ENCODE results near the gene PRPF39. TPM values are rescaled to one million over a fixed set of nuclear protein-coding genes. Genes with fewer than 3 reads are reported as not detected.

PRPF39 gene, protein sequence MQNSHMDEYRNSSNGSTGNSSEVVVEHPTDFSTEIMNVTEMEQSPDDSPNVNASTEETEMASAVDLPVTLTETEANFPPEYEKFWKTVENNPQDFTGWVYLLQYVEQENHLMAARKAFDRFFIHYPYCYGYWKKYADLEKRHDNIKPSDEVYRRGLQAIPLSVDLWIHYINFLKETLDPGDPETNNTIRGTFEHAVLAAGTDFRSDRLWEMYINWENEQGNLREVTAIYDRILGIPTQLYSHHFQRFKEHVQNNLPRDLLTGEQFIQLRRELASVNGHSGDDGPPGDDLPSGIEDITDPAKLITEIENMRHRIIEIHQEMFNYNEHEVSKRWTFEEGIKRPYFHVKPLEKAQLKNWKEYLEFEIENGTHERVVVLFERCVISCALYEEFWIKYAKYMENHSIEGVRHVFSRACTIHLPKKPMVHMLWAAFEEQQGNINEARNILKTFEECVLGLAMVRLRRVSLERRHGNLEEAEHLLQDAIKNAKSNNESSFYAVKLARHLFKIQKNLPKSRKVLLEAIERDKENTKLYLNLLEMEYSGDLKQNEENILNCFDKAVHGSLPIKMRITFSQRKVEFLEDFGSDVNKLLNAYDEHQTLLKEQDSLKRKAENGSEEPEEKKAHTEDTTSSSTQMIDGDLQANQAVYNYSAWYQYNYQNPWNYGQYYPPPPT
- 9.0 and 29.6 TPM in 2 replicates for total RNA-seq

GRCh38 chr14:45083976-45084722 lies at the start of gene PRPF39:
PRPF39 (plus strand) TSS chr14:45084116; CDS start chr14:45095240, 11,124 bp downstream.
- DNase-seq (ENCODE audit: extremely low read depth, low read depth, low spot score), result no peak

GRCh38 chr14:45034730-45035129 lies 49.2 kb upstream of the PRPF39 start:
- DNase-seq (ENCODE audit: extremely low read depth, low read depth, low spot score), result no peak

DNA sequence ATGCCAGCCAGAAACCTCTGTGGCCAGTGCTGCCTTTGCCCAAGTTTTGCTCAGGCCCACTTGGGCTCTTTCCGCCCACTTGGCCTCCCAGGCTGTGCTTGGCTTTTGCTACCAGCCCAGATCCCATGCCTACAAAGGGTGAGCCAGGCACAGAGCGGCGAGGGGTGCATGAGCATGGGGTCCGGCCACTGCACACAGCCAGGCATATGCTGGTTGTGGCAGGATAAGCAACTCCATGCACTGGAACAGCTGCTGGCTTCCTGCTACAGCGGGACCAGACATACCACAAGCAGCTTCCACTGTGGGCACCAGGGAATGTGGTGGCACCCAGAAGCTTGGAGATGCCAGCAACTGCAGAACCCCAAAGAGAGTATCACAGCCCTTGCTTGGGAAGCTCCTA lies 45.7 kb upstream of the PRPF39 start:
- no peak for DNase-seq (ENCODE audit: extremely low read depth, low read depth, low spot score)

DNA sequence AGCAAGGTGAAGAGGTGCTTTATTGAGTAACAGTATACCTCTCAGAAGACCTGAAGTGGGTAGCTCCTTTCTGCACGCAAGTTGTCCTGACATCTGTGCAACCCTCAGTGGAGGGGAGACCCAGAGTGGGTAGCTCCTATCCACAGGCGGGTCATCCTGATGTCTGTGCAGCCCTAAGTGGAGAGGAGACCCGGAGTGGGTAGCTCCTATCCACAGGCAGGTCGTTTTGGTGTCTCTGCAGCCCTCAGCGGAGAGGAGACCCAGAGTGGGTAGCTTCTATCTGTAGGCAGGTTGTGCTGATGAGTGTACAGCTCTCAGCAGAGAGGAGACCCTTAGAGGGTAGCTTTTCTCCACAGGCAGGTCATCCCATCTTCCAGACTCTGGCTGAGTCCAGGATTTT lies 45.1 kb upstream of the PRPF39 start:
- DNase-seq (ENCODE audit: extremely low read depth, low read depth, low spot score), result no peak

- no peak for DNase-seq (ENCODE audit: extremely low read depth, low read depth, low spot score)
Observed at GRCh38 chr14:45039390-45039789, 44.5 kb upstream of the PRPF39 start.

- no peak for DNase-seq (ENCODE audit: extremely low read depth, low read depth, low spot score)
Observed at GRCh38 chr14:45041641-45042040, 42.3 kb upstream of the PRPF39 start.

DNA sequence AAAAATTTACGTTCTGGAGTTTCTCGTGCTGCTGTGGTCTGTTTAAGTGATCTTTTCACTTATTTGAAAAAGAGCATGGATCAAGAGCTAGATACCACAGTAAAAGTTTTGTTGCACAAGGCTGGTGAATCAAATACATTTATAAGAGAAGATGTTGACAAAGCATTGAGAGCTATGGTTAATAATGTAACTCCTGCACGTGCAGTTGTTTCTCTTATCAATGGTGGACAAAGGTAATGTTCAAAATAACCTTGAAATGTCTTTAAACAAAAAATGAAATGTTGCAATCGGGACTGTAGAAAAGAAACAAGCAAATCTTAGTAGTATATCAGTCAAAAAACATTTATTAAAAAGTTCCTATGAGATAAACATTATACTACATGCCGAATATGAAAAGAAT lies 39.3 kb upstream of the PRPF39 start:
- no peak for DNase-seq (ENCODE audit: extremely low read depth, low read depth, low spot score)

GRCh38 chr14:45048385-45048784 lies 35.5 kb upstream of the PRPF39 start:
- no peak for DNase-seq (ENCODE audit: extremely low read depth, low read depth, low spot score)

DNA sequence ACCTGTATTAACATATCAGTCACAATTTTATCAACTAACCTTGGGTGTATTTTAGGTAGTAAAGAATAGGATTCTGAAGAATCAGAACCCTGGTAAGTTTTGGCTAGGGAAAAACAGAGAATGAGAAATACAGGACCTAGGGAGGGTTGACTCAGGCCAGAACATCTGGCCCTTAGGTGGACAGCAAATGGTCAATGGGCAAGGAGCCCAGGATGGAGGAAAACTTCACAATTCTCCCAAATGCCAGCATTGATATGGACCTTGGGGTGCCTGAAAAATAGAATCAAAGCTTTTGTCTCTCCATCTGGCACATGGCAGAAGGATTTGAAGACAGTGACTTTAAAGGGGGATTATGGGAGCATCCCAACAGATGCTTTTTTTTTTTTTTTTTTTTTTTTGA lies 32.7 kb upstream of the PRPF39 start:
- DNase-seq (ENCODE audit: extremely low read depth, low read depth, low spot score), result no peak

DNA sequence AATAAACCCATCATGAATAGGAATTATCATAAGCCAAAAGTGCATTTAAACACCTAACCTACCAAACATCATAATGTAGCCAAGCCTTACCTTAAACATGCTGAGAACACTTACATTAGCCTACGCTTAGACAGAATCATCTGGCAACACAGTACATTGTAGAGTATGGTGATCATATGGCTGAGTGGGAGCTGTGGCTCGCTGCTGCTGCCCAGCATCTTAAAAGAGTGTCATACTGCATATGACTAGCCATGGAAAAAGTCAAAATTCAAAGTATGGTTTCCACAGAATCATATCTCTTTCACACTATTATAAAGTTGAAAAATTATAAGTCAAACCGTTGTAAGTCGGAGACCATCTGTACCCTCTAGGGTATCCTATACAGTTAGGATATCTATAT lies 32.0 kb upstream of the PRPF39 start:
- DNase-seq (ENCODE audit: extremely low read depth, low read depth, low spot score), result no peak

DNA sequence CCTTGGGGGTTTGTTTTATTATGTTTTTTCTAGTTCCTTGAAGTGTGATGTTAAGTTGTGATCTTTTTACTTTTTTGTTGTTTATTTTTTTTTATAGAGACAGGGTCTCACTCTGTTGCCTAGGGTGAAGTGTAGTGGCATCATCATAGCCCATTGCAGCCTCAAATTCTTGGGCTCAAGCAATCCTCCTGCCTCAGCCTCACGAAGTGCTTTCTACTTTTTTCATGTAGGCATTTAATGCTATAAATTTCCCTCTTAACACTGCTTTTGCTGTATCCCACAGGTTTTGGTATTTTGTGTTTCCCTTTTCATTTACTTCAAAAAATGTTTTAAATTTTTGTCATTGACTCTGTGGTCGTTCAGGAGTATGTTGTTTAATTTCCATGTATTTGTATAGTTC lies 26.6 kb upstream of the PRPF39 start:
- no peak for DNase-seq (ENCODE audit: extremely low read depth, low read depth, low spot score)

DNA sequence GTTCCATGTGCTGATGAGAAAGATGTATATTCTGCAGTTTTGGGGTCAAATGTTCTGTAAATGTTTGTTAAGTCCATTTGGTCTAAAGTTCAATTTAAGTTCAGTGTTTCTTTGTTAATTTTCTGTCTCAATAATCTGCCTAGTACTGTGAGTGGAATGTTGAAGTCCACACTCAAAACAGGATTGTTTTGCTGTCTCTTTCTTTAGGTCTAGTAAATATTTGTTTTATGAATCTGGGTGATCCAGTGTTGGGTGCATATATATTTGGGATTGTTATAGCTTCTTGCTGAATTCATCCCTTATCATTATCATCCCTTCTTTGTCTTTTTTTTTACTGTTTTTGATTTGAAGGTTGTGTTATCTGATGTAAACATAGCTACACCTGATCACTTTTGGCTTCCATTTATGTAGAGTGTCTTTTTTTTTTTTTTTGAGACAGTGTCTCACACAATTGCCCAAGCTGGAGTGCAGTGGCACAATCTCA lies 26.0 kb upstream of the PRPF39 start:
- DNase-seq (ENCODE audit: extremely low read depth, low read depth, low spot score), result no peak

DNA sequence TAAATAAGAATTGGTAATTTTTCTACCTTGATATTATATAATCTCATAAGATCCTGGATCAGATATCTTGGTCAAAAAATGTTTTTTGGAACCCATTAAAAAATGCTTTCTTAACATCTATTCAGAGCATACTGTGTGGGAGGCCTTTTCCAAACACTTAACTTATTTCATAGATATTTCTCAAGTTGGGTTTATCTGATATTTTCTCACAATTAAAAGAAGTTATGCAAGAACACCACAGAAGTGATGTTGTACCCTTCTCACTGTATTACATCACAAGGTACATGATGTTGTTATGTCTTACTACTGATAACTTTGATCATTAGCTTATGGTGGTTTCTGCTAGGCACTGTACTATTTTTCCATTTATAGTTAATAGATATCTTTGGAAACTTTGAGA lies 23.4 kb upstream of the PRPF39 start:
- no peak for DNase-seq (ENCODE audit: extremely low read depth, low read depth, low spot score)

DNA sequence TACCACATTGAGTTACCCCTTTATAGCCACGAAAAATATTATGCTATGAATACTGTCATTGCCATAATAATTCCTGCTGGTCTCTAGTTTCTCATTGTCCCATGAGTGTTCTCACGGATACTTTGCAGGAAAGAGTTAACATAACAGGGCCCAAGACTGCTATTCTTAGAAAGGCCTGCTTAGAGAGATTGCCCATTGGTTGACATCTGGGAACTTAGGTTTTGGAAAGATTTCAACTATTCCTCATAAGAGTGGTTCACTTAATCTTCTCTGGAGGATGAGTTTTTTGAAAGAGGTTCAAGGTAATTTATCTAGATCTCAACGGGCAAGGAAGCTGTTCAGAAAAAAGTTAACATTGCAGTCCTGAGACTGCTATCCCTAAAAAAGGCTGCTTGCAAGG lies 18.4 kb upstream of the PRPF39 start:
- no peak for DNase-seq (ENCODE audit: extremely low read depth, low read depth, low spot score)

DNA sequence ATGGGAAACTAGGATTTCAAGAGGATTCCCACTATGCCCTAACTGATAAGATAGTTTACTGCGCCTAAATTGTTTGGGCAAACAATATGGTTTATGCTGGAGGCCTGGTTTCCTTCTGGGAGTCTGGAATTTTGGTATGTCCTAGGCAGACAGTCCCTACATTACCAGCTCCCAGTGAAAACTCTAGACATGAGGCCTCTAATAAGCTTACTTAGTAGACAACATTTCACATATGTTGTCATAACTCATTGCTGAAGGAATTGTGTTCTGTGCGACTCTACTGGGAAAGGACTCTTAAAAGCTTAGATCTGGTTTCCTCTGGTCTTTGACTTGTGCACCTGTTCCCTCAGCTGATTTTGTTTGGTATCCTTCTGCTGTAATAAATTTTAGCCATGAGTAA lies 18.0 kb upstream of the PRPF39 start:
- no peak for DNase-seq (ENCODE audit: extremely low read depth, low read depth, low spot score)

DNA sequence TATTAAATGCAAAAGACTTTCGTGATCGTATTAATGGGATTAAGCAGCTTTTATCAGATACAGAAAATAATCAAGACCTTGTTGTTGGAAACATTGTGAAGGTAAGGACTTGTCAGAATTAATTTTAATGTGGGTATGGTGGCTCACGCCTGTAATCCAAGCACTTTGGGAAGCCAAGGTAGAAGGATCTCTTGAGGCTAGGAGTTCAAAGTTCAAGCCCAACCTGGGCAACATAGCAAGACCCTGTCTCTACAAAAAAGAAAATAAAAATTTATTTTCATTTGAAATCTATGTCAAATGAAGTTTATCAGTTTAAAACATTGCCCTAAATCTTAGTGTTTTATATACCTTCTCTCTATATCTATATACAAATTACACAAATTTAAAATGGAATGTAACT lies 17.2 kb upstream of the PRPF39 start:
- no peak for DNase-seq (ENCODE audit: extremely low read depth, low read depth, low spot score)

- DNase-seq (ENCODE audit: extremely low read depth, low read depth, low spot score), result no peak
Observed at GRCh38 chr14:45068396-45068795, 15.5 kb upstream of the PRPF39 start.

DNA sequence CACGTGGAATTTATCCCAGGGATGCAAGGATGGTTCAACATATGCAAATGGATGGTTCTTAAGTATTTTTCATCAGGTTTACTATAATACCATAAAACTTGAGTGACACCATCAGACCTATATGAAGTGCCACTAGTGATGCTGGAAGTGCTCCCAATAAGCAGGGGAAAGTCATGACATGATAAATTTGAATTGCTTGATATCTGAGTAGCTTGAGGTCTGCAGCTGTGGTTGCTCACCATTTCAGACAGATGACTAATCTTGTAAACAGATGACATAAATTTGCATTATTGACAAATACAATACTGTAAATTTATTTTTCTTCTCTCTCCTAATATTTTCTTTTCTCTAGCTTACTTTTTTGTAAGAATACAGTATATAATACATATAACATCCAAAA lies 13.7 kb upstream of the PRPF39 start:
- DNase-seq (ENCODE audit: extremely low read depth, low read depth, low spot score), result no peak

DNA sequence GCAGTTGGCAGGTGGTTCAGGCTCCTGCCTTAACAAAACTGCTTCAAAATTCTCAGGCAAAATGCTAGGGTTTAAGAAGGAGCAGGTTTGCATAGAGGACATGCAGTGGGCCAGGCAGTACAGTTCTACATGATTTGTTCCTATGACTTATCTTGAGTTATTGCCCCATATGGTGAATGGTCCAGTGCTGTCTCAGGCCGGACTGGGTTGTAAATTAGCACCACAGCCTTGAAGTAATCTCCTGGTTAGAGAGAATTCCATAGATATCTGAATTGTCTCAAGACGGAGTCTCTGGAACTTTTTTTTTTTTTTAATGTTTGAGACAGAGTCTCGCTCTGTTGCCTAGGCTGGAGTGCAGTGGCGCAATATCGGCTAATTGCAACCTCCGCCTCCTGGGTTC lies 11.8 kb upstream of the PRPF39 start:
- DNase-seq (ENCODE audit: extremely low read depth, low read depth, low spot score), result no peak

- DNase-seq (ENCODE audit: extremely low read depth, low read depth, low spot score), result no peak
Observed at GRCh38 chr14:45073231-45073879, 10.6 kb upstream of the PRPF39 start.

- no peak for DNase-seq (ENCODE audit: extremely low read depth, low read depth, low spot score)
Observed at GRCh38 chr14:45078323-45078722, 5.6 kb upstream of the PRPF39 start.

Measured in glomerular endothelial cell (primary cell).